Stimulated activated naive CD4-positive, alpha-beta T cell (primary cell): Measurements from ENCODE around the gene MPV17L2.
A peak's percentile ranks its signal among the peaks of the same experiment; 100 is the strongest.
"Not testable (repeated sequence)": the region's sequence is repeated elsewhere in the genome, so short reads cannot be mapped to it uniquely, and the experiment has no call there.

Source experiments
- DNase-seq, 6 experiments: peaks; one replicate each; lab custom pipeline; 2025; lab: John Stamatoyannopoulos, UW

The MPV17L2 gene

GRCh38 chr19:18191640-18192062, 1.4 kb upstream of the MPV17L2 start:
- DNase-seq = no peak

DNA sequence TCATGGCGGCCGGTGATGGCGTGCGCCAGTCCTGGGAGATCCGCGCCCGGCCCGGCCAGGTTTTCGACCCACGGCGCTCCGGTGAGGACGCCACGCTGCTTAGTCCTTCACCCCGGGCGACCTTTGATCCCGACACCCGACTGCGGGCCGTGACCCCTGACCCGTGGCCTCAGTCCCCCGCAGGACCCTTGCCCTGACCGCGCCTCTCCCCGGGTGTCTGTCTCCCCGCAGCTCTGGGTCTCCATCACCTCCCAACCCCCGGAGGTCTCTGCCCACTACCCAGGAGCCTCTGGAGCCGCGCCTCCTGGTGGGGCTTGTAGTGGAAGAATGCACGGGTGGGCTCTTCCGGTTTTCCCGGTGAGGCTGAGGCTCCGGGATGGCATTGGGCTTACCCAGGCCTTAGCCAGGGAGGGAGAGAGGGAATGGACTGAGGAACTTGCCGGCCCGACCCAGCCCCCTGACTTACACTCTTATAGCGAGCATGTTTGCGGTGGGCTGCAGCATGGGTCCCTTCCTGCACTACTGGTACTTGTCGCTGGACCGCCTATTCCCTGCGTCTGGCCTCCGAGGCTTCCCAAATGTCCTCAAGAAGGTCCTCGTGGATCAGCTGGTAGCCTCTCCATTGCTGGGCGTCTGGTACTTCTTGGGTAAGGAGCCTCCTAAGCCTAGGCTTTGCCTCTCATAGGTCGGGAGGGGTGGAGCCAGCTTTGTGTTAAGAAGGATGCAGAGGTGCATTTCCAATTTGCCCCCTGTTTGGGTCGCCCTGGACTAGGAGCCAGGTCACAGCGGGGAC, 566 bp downstream of the MPV17L2 start:
- DNase-seq = no peak

- no peak for DNase-seq
Measured at GRCh38 chr19:18194181-18194530, 1.1 kb downstream of the MPV17L2 start.

DNA sequence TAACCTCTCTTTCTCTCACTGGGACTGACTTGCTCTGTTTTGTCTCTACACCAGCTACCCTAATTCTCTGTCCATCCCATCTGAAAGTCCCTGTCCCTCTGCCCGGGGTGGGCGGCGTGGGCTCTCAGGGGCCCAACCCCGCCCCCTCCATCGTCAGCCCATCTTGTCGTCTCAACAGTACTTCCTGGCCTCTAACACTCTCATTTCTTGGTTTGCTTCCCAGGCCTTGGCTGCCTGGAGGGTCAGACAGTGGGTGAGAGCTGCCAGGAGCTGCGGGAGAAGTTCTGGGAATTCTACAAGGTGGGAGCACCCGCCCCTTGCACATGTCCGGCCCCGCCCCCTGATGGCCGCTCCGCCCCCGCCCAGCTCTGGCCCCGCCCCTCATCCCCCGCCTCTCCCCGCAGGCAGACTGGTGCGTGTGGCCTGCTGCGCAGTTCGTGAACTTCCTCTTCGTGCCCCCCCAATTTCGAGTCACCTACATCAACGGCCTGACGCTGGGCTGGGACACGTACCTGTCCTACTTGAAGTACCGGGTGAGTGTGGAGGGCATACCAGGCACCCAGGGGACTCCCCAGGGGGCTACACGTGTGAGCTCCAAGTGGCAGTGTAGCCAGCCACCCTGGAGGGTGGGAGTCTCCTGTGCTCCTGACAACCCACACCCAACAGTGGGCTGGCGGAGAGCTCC, 1.7 kb downstream of the MPV17L2 start:
- DNase-seq = peak in 5 of 6 experiments; percentile 27 to 42 (median 33)

DNA sequence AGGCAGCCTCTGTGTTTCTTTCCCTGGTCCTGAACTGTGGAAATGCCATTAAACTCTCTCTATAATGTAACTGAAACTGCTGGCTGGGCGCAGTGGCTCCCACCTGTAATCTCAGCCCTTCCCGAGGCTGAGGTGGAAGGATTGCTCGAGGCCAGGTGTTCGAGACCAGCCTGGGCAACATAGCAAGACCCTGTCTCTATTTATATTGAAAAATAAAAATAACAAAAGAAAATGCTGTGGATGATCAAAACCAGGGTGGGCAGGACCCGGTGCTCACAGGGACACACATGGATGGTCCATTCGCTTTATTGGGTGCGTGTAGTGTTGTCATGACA, 3.5 kb downstream of the MPV17L2 start:
- DNase-seq = no peak

DNA sequence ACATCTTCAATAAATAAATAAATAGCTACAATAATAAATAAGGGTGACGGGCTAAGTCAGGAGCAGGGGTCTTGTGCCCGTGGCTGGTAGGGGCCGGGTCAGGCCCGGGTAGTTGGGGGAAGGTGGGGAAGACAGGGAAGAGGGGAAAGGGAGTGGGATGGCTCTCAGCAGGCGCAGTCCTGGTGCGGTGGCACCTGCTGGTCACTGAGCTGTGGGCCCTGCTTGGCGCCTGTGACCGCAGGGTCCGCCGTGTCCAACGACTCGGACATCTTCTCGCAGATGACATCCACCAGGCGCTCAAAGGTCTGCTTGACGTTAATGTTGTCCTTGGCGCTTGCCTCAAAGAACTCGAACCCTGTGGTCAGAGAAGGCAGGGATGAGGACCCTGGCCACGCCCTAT, 4.3 kb downstream of the MPV17L2 start:
- DNase-seq = no peak

DNA sequence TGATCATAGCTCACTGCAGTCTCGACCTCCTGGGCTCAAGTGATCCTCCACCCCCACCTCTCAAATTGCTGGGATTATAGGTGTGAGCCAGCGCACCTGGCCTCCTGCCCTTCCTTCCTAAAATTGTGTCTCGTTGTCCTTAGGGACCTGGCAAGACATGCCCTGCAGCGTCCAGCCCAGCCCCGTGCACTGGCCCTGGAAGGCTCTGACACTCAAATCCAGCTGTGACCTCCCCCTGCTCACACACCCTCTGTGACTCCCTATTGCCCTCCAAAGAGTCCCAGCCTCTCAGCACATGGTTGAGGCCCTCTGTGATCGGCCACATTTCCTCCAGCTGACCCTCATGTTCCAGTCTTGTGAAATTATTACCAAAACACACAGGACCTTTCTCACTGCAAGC, 4.9 kb downstream of the MPV17L2 start:
- no peak for DNase-seq

- DNase-seq = no peak
Measured at GRCh38 chr19:18198374-18198773, 5.4 kb downstream of the MPV17L2 start.

DNA sequence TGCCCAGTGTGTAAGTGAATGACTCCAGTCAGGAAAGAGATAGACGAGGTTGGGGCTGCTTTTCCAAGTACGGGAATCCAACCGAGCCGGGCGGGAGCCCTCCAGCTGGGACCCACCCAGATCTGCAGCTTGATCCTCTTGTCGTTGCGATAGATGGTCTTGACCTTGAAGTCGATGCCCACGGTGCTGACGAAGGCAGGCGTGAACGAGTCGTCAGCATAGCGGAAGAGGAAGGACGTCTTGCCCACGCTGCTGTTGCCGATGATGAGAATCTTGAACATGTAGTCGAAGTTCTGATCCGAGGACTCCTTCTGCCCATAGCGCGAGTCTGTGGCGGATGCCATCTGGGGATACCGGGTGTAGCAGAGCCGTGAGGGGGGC, 9.4 kb downstream of the MPV17L2 start:
- DNase-seq = no peak

DNA sequence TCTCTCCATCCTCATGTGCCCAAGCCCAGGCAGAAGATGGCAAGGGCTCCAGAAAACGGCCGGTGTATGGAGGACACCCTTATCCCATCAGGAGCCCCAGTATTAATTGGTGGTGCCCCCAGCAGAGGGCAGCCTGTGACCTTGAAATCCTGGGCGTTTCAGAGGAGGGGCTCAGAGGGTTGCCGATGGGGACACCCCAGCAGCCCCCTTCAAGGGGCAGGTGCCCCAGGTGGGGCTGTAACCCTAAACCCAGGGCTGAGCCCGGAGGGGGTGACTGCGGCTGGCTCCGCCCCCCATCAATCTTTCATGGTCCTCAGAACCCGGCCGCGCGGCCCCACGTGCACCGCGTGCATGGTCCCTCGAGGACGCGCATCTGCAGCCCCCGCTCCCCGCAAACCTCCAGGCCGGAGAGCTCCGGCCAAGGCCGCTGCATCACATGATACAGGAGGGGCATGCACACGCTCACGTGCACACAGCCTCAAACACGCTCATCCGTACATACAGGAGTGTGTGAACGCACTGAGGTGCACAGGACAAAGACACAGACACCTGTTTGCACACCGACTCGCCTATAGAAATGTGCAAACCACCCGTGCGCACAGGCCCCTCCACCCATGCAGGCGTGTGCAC, 9.9 kb downstream of the MPV17L2 start:
- peak in 4 of 6 experiments; percentile 15 to 31 (median 21) for DNase-seq

GRCh38 chr19:18203408-18203862, 10.4 kb downstream of the MPV17L2 start:
- peak in 1 of 6 experiments; percentile 38 for DNase-seq

GRCh38 chr19:18203863-18204393, 10.9 kb downstream of the MPV17L2 start, which contains the start of gene RAB3A:
TSS of gene RAB3A (minus strand) at chr19:18204042. CDS start at chr19:18202740, 1,302 bp downstream.
- peak; percentile 96 to 100 (median 99) for DNase-seq

GRCh38 chr19:18204394-18205199, 11.6 kb downstream of the MPV17L2 start:
- DNase-seq = peak in 5 of 6 experiments; percentile 40 to 55 (median 54)

DNA sequence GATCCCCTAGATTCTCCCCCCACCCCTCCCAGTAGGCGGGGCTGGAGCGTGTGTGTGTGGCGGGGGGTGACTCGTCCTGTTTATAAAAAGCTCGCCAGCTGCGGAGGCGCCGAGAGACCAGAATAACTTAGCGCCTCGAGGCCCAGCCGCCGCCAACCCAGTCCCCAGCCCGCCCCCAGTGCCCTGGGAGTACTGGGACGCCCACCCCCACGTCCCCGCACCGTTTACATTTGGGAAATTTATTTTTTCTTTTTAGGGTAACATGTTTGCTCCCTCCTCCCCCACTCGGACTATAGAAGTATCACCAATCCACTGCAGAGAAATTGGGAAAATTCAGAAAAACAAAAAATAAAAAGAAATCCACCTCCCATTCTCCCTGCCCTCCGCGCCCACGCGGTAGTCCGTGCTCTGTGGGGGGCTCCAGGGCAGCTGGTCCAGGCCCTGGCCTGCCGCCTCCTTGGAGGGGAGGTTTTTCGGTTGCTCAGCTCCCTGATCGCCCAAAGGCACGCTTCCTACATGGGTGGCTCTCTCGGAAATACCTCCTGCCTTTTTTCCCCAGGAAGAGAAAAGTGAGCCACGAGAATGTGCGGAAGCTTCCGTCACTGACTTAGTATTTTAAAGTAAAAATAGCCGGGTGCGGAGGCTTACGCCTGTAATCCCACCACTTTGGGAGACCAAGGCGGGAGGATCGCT, 12.3 kb downstream of the MPV17L2 start:
- peak in 3 of 6 experiments; percentile 33 to 41 (median 34) for DNase-seq

DNA sequence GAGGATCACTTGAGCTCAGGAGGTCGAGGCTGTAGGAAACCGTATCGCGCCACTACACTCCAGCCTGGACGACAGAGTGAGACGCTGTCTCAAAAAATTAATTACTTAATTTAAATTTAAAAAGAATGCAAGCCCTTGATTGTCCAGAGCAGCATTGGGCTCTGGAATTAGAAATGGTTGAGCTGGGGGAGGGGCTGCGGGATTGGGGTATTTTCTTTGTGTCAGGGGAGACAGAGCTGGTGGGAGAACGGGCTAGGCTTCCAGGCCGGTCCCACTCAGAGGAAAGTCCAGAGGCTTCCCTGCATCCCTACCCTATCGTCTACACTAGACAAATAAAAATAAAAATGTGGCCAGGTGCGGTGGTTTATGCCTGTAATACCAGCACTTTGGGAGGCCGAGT, 13.0 kb downstream of the MPV17L2 start:
- no peak for DNase-seq

GRCh38 chr19:18208098-18208951, 15.3 kb downstream of the MPV17L2 start:
- peak in 5 of 6 experiments; percentile 22 to 60 (median 45) for DNase-seq

- not testable (repeated sequence) for DNase-seq
Measured at GRCh38 chr19:18209912-18210311, 16.9 kb downstream of the MPV17L2 start.

GRCh38 chr19:18211683-18212082, 18.7 kb downstream of the MPV17L2 start:
- DNase-seq = no peak

DNA sequence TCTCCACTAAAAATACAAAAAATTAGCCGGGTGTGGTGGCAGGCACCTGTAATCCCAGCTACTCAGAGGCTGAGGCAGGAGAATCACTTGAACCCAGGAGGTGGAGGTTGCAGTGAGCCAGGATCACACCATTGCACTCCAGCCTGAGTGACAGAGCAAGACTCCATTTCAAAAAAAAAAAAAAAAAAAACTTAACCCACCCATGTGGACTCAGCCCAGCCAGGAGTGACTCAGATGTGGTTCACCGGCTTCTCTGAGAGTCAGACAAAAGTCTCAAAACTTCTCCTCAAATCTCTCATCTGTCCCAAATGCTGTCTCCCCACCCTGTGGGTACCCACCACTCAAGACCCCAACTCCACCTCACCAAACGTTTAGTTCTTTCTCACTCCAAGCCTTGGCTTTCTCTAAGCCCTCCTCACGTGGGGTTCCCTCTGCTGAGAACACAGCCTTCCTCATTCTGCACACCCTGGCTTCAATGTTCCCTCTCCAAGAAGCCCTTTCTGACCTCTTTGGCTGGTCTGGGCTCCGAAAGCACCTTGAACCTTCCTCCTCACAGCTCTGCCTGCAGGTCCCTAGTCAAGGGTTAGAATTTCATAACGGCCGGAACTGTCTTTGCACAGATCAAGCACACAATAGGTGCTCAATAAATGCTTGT, 21.9 kb downstream of the MPV17L2 start:
- DNase-seq = no peak

GRCh38 chr19:18216789-18217188, 23.8 kb downstream of the MPV17L2 start:
- no peak for DNase-seq
